HepG2 (cell line): ENCODE measurements around the gene MPP3. TPM values are rescaled to one million over a fixed set of nuclear protein-coding genes. Genes with fewer than 3 reads are reported as not detected.

ENCODE experiments used
- ARID4A ChIP-seq: sonication (generic); formaldehyde crosslinking; IDR thresholded peaks from 2 replicates; pipeline ENCODE4 v1.5.0; 2020; ENCODE audit warnings: mild to moderate bottlenecking, missing genetic modification reagents, borderline replicate concordance
- ELF1 ChIP-seq: sonication (generic); formaldehyde crosslinking; IDR thresholded peaks from 2 replicates; pipeline ENCODE4 v1.4.0; 2020; ENCODE audit warnings: missing genetic modification reagents
- HMGA1 ChIP-seq: sonication (generic); formaldehyde crosslinking; conservative IDR thresholded peaks from 2 replicates; pipeline ENCODE4 v1.4.0; 2020; ENCODE audit warnings: missing genetic modification reagents
- NFE2 ChIP-seq: sonication (generic); formaldehyde crosslinking; IDR thresholded peaks from 2 replicates; pipeline ENCODE4 v1.4.0; 2020; ENCODE audit warnings: missing genetic modification reagents
- NFYC ChIP-seq: IDR thresholded peaks from 2 replicates; pipeline ENCODE4 v1.6.1; 2016; ENCODE audit warnings: missing genetic modification reagents, missing compliant biosample characterization
- POLR2G ChIP-seq: fragments of 200-400 bp; formaldehyde crosslinking; IDR thresholded peaks from 2 replicates; pipeline ENCODE4 v1.6.1; 2018; ENCODE audit warnings: mild to moderate bottlenecking, low read depth, low read length, moderate library complexity
- SOX5 ChIP-seq: IDR thresholded peaks from 2 replicates; pipeline ENCODE4 v1.6.1; 2016; ENCODE audit warnings: borderline replicate concordance
- STAT6 ChIP-seq: sonication (generic); formaldehyde crosslinking; IDR thresholded peaks from 2 replicates; pipeline ENCODE4 v1.4.0; 2020; ENCODE audit warnings: missing genetic modification reagents, mild to moderate bottlenecking, borderline replicate concordance
- TBX3 ChIP-seq: fragments of 450-650 bp; IDR thresholded peaks from 2 replicates; pipeline ENCODE4 v1.6.1; 2017; ENCODE audit warnings: antibody characterized with exemption, mild to moderate bottlenecking, inconsistent platforms, borderline replicate concordance
- TCF7 ChIP-seq: sonication (generic); IDR thresholded peaks from 2 replicates; pipeline ENCODE4 v1.6.1; 2016; ENCODE audit warnings: antibody characterized with exemption, low read depth
- ZBTB39 ChIP-seq: sonication (generic); formaldehyde crosslinking; IDR thresholded peaks from 2 replicates; pipeline ENCODE4 v1.5.0; 2020; ENCODE audit warnings: missing genetic modification reagents
- ZBTB46 ChIP-seq: sonication (generic); formaldehyde crosslinking; IDR thresholded peaks from 2 replicates; pipeline ENCODE4 v1.4.0; 2020; ENCODE audit warnings: mild to moderate bottlenecking, missing genetic modification reagents, borderline replicate concordance
- ZNF614 ChIP-seq: IDR thresholded peaks from 2 replicates; pipeline ENCODE4 v1.6.1; 2018; ENCODE audit warnings: missing biosample characterization, missing genetic modification reagents, inconsistent platforms, borderline replicate concordance
- ZNF619 ChIP-seq: sonication (generic); formaldehyde crosslinking; IDR thresholded peaks from 2 replicates; pipeline ENCODE4 v1.4.0; 2020; ENCODE audit warnings: mild to moderate bottlenecking, missing genetic modification reagents
- ZNF670 ChIP-seq: sonication (generic); formaldehyde crosslinking; IDR thresholded peaks from 2 replicates; pipeline ENCODE4 v1.8.0; 2022; ENCODE audit warnings: mild to moderate bottlenecking, missing genetic modification reagents, borderline replicate concordance
- ZNF746 ChIP-seq: sonication (generic); formaldehyde crosslinking; IDR thresholded peaks from 2 replicates; pipeline ENCODE4 v1.8.0; 2022; ENCODE audit warnings: mild to moderate bottlenecking, missing genetic modification reagents
- ZSCAN30 ChIP-seq: sonication (generic); formaldehyde crosslinking; IDR thresholded peaks from 2 replicates; pipeline ENCODE4 v1.5.0; 2020; ENCODE audit warnings: mild to moderate bottlenecking, missing genetic modification reagents
- ZSCAN9 ChIP-seq: IDR thresholded peaks from 2 replicates; pipeline ENCODE4 v1.6.1; 2016; ENCODE audit warnings: borderline replicate concordance
- polyA plus RNA-seq, 8 experiments: library from polyadenylated mRNA; depleted of rRNA in 3 of 8; stranded (reverse) in 7 of 8; unstranded in 1 of 8; fragments of >200 nt; fragmentation: Illumina TruSeq in 4 of 8; extraction: Trizol in 4 of 8; gene quantifications; 2 replicates each; pipeline versions ENCODE4 v1.2.1 to v1.2.3, GENCODE V29; 2011 to 2016; ENCODE audit warnings: low read depth in 4 of 8, missing spikeins in 1 of 8, mixed read lengths in 1 of 8; ENCODE audit not compliant: insufficient read depth in 1 of 8
- total RNA-seq, 5 experiments: library from RNA; depleted of rRNA; stranded (reverse); fragments of >200 nt; fragmentation: Illumina TruSeq; extraction: Trizol; gene quantifications; 2 replicates each; pipeline ENCODE4 v1.2.3, GENCODE V29; 2016; ENCODE audit warnings: low read depth in 1 of 5

MPP3 gene
- total and polyA plus RNA-seq, 2 of the 13 experiments (the other 11 are each of a cell fraction or from before 2014, with no cell fraction given), result 0.91 to 1.8 TPM

- TF ChIP-seq ARID4A (CRISPR knock-in tag), result no peak
- no peak for TF ChIP-seq ZNF670 (CRISPR knock-in tag)
- TF ChIP-seq ZSCAN30 (CRISPR knock-in tag), result no peak
- no peak for TF ChIP-seq NFE2 (CRISPR knock-in tag)
- TF ChIP-seq HMGA1 (CRISPR knock-in tag), result no peak
- peak; percentile 56; the same call in 1 of the 2 replicates for TF ChIP-seq ZSCAN9 (CRISPR knock-in tag)
- no peak for TF ChIP-seq STAT6
- TF ChIP-seq TBX3, result no peak
- TF ChIP-seq NFYC (CRISPR knock-in tag), result no peak
- peak; percentile 76; the same call in 1 of the 2 replicates for TF ChIP-seq ZNF619 (CRISPR knock-in tag)
- TF ChIP-seq ZBTB39 (CRISPR knock-in tag), result no peak; the same call in 1 of the 2 replicates
- no peak for TF ChIP-seq TCF7
- TF ChIP-seq SOX5 (CRISPR knock-in tag), result peak; percentile 62; the same call in 1 of the 2 replicates
- TF ChIP-seq ELF1 (CRISPR knock-in tag), result no peak
- TF ChIP-seq ZNF614 (CRISPR knock-in tag), result peak; percentile 79
- TF ChIP-seq ZBTB46, result no peak
- no peak for TF ChIP-seq ZNF746 (CRISPR knock-in tag)
- TF ChIP-seq POLR2G, result no peak
Observed at GRCh38 chr17:43760254-43760852, 72.6 kb downstream of the MPP3 start (continued).
